ENCODE data around the gene AQP12A.

GRCh38 chr2:240727913-240728312, 36.2 kb downstream of the AQP12A start:
- no peak for TF ChIP-seq CTCF (IDR thresholded peaks at IDR 0.05)
- no peak for TF ChIP-seq POLR2A (IDR thresholded peaks at IDR 0.05)
- no peak for TF ChIP-seq POLR2AphosphoS5 (IDR thresholded peaks at IDR 0.05)

All from prostate gland (tissue), 2 donors.